Activated CD8-positive, alpha-beta T cell treated with anti-CD3 and anti-CD28 coated beads for 36 hours (primary cell): ENCODE measurements around the gene RAB40B. TPM values are rescaled to one million over a fixed set of nuclear protein-coding genes. Genes with fewer than 3 reads are reported as not detected.

Source experiments
- ATAC-seq: fragments of 200-7000 bp; cut with Tn5 transposase; one replicate; pipeline ENCODE4 v1.10.0; 2021; ENCODE audit warnings: mild to moderate bottlenecking, moderate library complexity
- CTCF ChIA-PET: fragments of 350-600 bp; sonication (Branson Sonifier 250); formaldehyde crosslinking; loops from one replicate; lab custom pipeline; 2021; ENCODE audit warnings: antibody characterized with exemption; lab: Charles Lee
- POLR2A ChIA-PET: fragments of 350-600 bp; sonication (Branson Sonifier 250); formaldehyde crosslinking; loops from one replicate; lab custom pipeline; 2021; ENCODE audit warnings: antibody characterized with exemption; lab: Charles Lee
- DNase-seq: peaks from one replicate; pipeline ENCODE4 v3.0.0-alpha.2; 2020
- H3K27ac Mint-ChIP-seq: one replicate; pipeline ENCODE4 v1.8.0; 2021; ENCODE audit warnings: mild to moderate bottlenecking, mixed read lengths
- H3K27me3 Mint-ChIP-seq: one replicate; pipeline ENCODE4 v1.8.0; 2021; ENCODE audit warnings: mixed read lengths
- H3K36me3 Mint-ChIP-seq: one replicate; pipeline ENCODE4 v1.8.0; 2021; ENCODE audit warnings: low read depth, mixed read lengths
- H3K4me1 Mint-ChIP-seq: one replicate; pipeline ENCODE4 v1.8.0; 2021; ENCODE audit warnings: low read depth, mixed read lengths
- H3K4me3 Mint-ChIP-seq: one replicate; pipeline ENCODE4 v1.8.0; 2021; ENCODE audit warnings: mild to moderate bottlenecking, moderate library complexity, mixed read lengths
- H3K9me3 Mint-ChIP-seq: one replicate; pipeline ENCODE4 v1.8.0; 2021; ENCODE audit warnings: mixed read lengths
- CTCF ChIP-seq: fragments of 200-600 bp; IDR thresholded peaks from one replicate; pipeline ENCODE4 v1.8.0; 2022; ENCODE audit warnings: antibody characterized with exemption, mild to moderate bottlenecking
- intact Hi-C: fragments of 100-400 bp; cut with micrococcal nuclease; formaldehyde crosslinking; loops from one replicate; pipeline ENCODE4 v1.10.0; 2022
- total RNA-seq, 2 experiments: library from RNA; stranded (reverse); gene quantifications; one replicate each; pipeline ENCODE4 v1.2.3, GENCODE V29; 2021

Gene RAB40B
- total RNA-seq, 2 experiments from 2014 or later = 1.6 to 3.4 TPM

DNA sequence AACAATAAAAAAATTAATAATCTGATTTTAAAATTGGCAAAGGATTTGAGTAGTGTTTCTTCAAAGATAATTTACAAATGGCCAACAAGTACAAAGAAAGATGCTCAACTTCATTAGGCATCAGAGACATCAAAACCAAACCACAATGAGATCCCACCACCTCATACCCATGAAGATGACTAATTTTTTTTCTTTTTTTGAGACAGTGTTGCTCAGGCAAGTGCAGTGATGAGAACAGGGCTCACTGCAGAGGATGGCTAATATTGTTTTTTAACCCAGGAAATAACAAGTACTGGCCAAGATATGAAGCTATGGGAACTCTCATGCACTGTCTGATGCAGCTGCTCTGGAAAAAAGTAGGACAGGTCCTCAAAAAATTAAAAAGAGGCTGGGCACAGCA is 65.2 kb downstream of the RAB40B start:
- no peak for TF ChIP-seq CTCF
- POLR2A ChIA-PET = interaction anchor here (1.8 kb wide), 1 partner anchor 40 kb away, joined by 4 read pairs; no protein-coding TSS in a partner anchor
- ATAC-seq (no peak), DNase-seq (no peak)
- intact Hi-C loops = no loop called here
- no peaks in the 10 kb centered on the region for H3K27me3 Mint-ChIP-seq
- H3K4me3 Mint-ChIP-seq = no peak overlapping the region
- H3K27ac Mint-ChIP-seq = no peak overlapping the region
- CTCF ChIA-PET = no interaction called here
- peaks cover 29% of the 10 kb centered on the region for H3K4me1 Mint-ChIP-seq
- H3K36me3 Mint-ChIP-seq = peaks cover 53% of the 10 kb centered on the region
- H3K9me3 Mint-ChIP-seq = peaks cover 5% of the 10 kb centered on the region

GRCh38 chr17:82632451-82632850 is 66.0 kb downstream of the RAB40B start:
- Mint-ChIP-seq H3K4me3 (no peak overlapping the region), H3K27ac (no peak overlapping the region), H3K4me1 (peaks cover 25% of the 10 kb centered on the region), H3K27me3 (no peaks in the 10 kb centered on the region), H3K36me3 (peaks cover 49% of the 10 kb centered on the region), H3K9me3 (peaks cover 3% of the 10 kb centered on the region)
- DNase-seq (no peak), ATAC-seq (no peak)
- TF ChIP-seq CTCF = no peak
- ChIA-PET CTCF (no interaction called here), POLR2A (interaction anchor here (1.8 kb wide), 1 partner anchor 39 kb away, joined by 4 read pairs; no protein-coding TSS in a partner anchor)
- intact Hi-C loops = no loop called here

DNA sequence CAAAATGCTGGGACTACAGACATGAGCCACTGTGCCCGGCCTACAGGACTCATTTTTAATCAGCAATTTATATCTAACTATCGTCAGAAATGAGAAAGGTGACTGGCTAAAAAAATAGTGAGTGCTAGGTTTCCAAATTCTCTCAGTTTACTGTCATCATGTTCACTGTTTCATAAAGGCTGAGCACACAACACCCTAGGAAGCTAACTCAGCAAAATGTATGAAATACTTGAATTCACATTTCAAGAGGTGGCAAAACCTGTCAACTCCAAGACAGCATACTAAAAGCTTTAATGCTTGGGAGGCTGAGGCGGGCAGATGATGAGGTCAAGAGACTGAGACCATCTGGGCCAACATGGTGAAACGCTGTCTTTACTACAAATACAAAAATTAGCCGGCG is 67.0 kb downstream of the RAB40B start:
- no peak for TF ChIP-seq CTCF
- ChIA-PET CTCF (no interaction called here), POLR2A (interaction anchor here (1.3 kb wide), 1 partner anchor 22 kb away, joined by 3 read pairs; no protein-coding TSS in a partner anchor)
- H3K27ac Mint-ChIP-seq = no peak overlapping the region
- ATAC-seq (no peak), DNase-seq (no peak)
- peaks cover 49% of the 10 kb centered on the region for H3K36me3 Mint-ChIP-seq
- no peaks in the 10 kb centered on the region for H3K9me3 Mint-ChIP-seq
- no peaks in the 10 kb centered on the region for H3K27me3 Mint-ChIP-seq
- intact Hi-C loops = no loop called here
- H3K4me3 Mint-ChIP-seq = no peak overlapping the region
- peaks cover 18% of the 10 kb centered on the region for H3K4me1 Mint-ChIP-seq

DNA sequence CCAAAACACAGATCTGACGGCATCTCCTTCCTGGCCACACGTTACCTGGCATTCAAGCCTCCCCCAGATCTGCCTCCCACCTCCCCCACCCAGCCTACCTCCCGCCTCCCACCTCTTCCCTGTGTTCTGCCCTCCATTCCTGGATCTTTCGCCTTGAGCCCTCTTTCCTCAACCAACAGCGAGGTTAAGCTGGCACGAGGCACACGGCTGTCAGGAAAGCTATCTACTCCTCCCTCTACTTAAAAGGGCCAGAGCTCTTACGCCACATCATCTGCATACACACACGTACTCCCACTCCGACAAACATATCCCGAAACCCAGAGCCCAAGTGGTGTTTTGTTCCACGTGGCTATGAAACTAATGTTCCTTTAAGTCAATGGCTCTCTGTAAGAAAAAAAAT is 68.3 kb downstream of the RAB40B start:
- ATAC-seq = no peak
- TF ChIP-seq CTCF = no peak
- Mint-ChIP-seq H3K9me3 (no peaks in the 10 kb centered on the region), H3K36me3 (peaks cover 49% of the 10 kb centered on the region), H3K4me1 (peaks cover 18% of the 10 kb centered on the region), H3K4me3 (no peak overlapping the region), H3K27me3 (no peaks in the 10 kb centered on the region), H3K27ac (no peak overlapping the region)
- intact Hi-C loops = no loop called here
- ChIA-PET CTCF (no interaction called here), POLR2A (interaction anchor here (1.1 kb wide), 1 partner anchor 16 kb away, joined by 4 read pairs; no protein-coding TSS in a partner anchor)
- DNase-seq = no peak

DNA sequence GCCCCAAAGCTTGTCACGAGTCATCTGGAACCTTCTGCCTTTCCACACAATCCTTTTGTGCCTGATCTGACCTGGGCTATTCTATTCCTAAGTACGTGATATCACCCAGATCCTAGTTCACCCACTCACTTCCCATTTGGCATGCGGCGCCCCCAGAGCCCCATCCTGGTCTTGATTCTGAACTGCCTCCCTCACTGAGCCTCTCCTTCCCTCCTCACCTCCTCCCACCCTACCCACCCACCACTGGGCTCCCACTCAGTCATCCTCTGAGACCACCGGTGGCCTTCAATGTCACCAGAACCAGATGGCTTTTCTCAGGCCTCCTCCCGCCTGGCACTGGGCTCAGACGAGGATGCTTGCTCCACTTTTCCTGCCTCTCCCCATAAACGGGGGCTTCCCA is 68.8 kb downstream of the RAB40B start:
- H3K36me3 Mint-ChIP-seq = peaks cover 51% of the 10 kb centered on the region
- no peaks in the 10 kb centered on the region for H3K27me3 Mint-ChIP-seq
- ChIA-PET CTCF (no interaction called here), POLR2A (interaction anchor here (0.8 to 1.1 kb wide), 2 partner anchors 11 to 16 kb away, joined by 3 to 4 read pairs; no protein-coding TSS in a partner anchor)
- no peak overlapping the region for H3K4me3 Mint-ChIP-seq
- no peak for ATAC-seq
- intact Hi-C loops = no loop called here
- no peak overlapping the region for H3K27ac Mint-ChIP-seq
- no peaks in the 10 kb centered on the region for H3K9me3 Mint-ChIP-seq
- peaks cover 17% of the 10 kb centered on the region for H3K4me1 Mint-ChIP-seq
- no peak for TF ChIP-seq CTCF
- no peak for DNase-seq
